GM18951 (cell line): Measurements from ENCODE around the gene GPRASP3.

Experiments
- POLR2A ChIP-seq: IDR thresholded peaks from 4 replicates; pipeline ENCODE4 v1.6.1; 2011; ENCODE audit warnings: mild to moderate bottlenecking; ENCODE audit not compliant: insufficient read length, insufficient read depth; ENCODE audit errors: extremely low read depth
- in situ Hi-C: fragments of 300-500 bp; cut with MboI; formaldehyde crosslinking; loops from one replicate; pipeline ENCODE4 v1.12.0; 2022; ENCODE audit warnings: low sequenced_read_pairs, mixed read lengths, inconsistent platforms; ENCODE audit not compliant: unreplicated experiment

Gene GPRASP3

DNA sequence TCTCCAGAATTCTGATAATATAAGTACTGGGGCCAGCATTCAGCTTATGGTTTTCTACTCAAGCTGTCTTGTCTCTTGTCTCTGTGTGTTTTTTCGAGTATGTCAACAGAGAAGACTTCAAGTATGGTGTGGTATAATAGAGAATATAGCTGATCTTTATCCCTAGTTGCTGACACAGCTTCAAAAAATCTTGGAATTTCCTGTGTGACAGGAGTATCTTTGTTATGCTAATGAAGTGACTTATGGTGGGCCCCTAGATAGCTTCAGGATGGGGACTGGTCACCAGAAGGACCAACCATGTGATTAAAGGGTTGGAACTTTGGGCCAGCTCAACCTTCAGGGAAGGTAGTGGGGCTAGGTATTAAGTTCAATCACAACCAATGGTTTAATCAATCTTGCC is 2.9 kb downstream of the GPRASP3 start:
- in situ Hi-C loops = no loop called here
- TF ChIP-seq POLR2A = no peak

- in situ Hi-C loops = no loop called here
- no peak for TF ChIP-seq POLR2A
These were observed 7.2 kb downstream of the GPRASP3 start for GRCh38 chrX:102727761-102728160.

DNA sequence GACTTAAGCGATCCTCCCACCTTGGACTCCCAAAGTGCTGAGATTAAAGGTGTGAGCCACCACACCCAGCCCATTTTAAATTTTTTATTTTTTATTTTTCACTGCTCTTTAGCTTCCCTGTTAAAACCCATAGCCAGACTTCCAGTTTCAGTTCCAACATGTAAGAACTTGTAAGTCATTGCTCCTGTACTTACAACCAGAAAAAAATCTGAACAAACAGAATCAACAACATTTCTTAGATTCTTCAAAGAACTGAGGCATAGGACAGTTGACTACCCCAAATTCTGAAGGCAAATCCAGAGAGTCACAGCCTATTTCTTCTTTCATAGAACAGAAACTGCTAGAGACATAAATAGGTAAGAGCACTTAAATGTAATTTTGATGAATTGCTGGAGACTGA is 8.1 kb downstream of the GPRASP3 start:
- no peak for TF ChIP-seq POLR2A
- in situ Hi-C loops = no loop called here

DNA sequence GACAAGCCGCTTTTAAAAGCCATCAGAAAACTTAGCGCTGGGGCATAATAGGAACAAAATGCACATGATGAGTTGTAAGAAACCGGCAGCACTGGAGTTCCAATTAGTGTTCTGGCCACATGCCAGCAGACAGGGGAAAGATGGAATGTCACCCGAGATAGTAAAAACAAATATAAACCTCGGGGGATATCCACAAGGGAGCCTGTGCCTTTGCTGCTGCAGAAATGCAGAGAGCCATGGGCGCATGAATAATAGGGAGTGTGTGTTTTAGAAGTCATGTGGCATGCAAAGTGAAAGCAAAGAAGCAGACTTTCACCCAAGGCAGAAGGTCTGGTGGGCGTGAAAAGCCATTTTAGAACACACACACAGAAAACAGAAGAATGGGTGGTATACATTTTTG is 19.1 kb downstream of the GPRASP3 start:
- no peak for TF ChIP-seq POLR2A
- in situ Hi-C loops = no loop called here

DNA sequence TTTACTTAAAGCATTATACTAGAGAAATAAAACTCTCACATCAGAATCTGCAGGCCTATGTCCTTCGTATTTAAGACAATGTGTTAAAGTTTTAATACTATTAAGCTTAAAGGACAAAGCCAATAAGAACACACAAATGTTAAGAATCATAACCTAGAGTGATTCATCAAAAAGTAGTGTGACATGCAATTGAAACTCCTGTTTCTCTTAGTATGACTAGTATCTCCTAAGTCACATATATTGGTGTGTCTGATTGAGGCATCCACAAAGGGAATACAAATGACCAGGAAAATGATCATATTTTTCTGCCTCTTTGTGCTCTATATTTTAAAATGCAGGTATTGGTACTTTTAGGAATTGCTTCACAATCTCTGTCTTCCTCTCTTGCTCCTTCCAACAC is 23.8 kb downstream of the GPRASP3 start:
- in situ Hi-C loops = no loop called here
- TF ChIP-seq POLR2A = no peak

DNA sequence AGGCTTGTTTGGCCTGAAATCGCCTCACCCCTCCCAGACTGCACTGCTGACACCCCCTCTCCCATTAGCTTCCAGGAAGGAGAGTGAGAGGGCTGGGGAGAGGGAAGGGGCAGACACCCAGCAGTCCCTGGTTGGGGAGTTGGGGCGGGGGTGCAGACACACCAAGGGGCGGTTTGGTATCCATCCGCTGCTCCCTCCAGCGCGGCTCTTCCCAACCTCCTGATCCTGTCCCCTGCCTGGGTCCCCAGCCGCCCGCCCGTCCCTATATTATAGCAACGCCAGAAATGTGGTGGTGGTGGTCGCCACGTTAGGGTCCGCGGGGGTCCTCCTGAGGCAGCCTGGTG is 24.9 kb downstream of the GPRASP3 start:
- in situ Hi-C loops = no loop called here
- TF ChIP-seq POLR2A = no peak

- in situ Hi-C loops = no loop called here
- no peak for TF ChIP-seq POLR2A
These were observed 25.5 kb downstream of the GPRASP3 start for GRCh38 chrX:102745857-102746584.

GRCh38 chrX:102765217-102765616 is 44.7 kb downstream of the GPRASP3 start:
- TF ChIP-seq POLR2A = no peak
- in situ Hi-C loops = no loop called here

DNA sequence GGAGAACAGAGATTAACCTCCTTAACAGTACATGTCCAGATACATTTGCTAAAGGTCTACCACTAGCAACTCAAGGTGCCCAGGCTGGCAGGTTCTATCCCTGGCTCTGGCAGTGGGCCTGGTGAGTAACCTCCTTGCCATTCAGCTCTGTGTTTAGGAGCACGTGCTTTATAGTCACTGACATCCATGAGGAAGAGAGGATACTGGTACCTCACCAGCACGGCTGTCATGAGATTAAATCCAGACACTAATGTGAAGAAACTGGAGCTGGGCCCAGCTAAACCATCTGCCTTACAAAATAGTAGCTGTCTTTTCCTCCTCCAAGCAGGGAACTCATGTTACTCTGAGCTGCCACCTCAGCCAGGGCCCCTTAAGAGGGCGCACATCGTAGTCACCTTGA is 45.3 kb downstream of the GPRASP3 start:
- in situ Hi-C loops = no loop called here
- TF ChIP-seq POLR2A = no peak

DNA sequence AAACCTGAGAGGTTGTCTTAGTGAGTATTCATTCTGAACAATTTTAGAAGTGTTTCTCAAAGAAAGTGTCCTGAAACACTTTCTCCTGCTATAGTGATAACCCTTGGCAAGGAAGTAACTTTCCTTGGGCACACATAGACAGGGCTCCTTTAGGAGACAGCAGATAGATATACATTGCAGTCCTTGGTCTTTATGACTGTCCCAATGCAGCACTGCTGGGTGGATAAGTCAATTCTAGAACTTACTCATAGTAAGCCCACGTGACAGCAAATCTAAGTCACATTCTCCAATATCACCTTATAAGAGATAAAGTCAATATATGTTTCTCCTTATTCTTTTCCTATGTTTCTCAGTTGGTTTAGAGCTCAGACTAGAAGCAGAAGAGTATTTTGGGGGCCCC is 46.7 kb downstream of the GPRASP3 start:
- in situ Hi-C loops = no loop called here

GRCh38 chrX:102768987-102769761 is 48.6 kb downstream of the GPRASP3 start:
- in situ Hi-C loops = no loop called here
- peak; percentile 56 for TF ChIP-seq POLR2A

More for the DNA sequence above, 46.7 kb downstream of the GPRASP3 start:
- no peak for TF ChIP-seq POLR2A
